Head of caudate nucleus (tissue), 42 donors: ENCODE data around the gene FGG.

ENCODE experiments used
- DNase-seq, 42 donors: peaks; one replicate each; pipeline versions ENCODE4 v3.0.0 to v3.0.0-alpha.2; 2020 to 2021; ENCODE audit warnings: mixed read lengths in 7 of 42
- intact Hi-C: fragments of 100-400 bp; cut with DNase I; formaldehyde crosslinking; loops from one replicate; pipeline ENCODE4 v1.15.0; 2022

The FGG gene

GRCh38 chr4:154564311-154564710 is 48.1 kb downstream of the FGG start:
- no peak for DNase-seq
- intact Hi-C loops: no loop called here

GRCh38 chr4:154562697-154563254 is 49.7 kb downstream of the FGG start, which contains the start of gene FGB:
Gene FGB (plus strand): TSS chr4:154563011. CDS start chr4:154563019, 8 bp downstream.
- no peak for DNase-seq
- intact Hi-C loops: no loop called here

GRCh38 chr4:154560824-154561231 is 51.6 kb downstream of the FGG start:
- DNase-seq: no peak
- intact Hi-C loops: no loop called here

- intact Hi-C loops: no loop called here
- DNase-seq: no peak
These were observed 52.0 kb downstream of the FGG start for GRCh38 chr4:154560419-154560801.

- intact Hi-C loops: no loop called here
- peak in 7 of 42 donors; percentile 6 to 48 (median 18) for DNase-seq
These were observed 52.7 kb downstream of the FGG start for GRCh38 chr4:154559494-154560418.

GRCh38 chr4:154559141-154559493 is 53.3 kb downstream of the FGG start:
- no peak for DNase-seq
- intact Hi-C loops: no loop called here
